ENCODE results near the gene SP5. TPM values are rescaled to one million over a fixed set of nuclear protein-coding genes. Genes with fewer than 3 reads are reported as not detected.

Gene SP5
- total and polyA plus RNA-seq, 2 donors (not counting 1 experiment from before 2014, with no cell fraction given), result not detected

DNA sequence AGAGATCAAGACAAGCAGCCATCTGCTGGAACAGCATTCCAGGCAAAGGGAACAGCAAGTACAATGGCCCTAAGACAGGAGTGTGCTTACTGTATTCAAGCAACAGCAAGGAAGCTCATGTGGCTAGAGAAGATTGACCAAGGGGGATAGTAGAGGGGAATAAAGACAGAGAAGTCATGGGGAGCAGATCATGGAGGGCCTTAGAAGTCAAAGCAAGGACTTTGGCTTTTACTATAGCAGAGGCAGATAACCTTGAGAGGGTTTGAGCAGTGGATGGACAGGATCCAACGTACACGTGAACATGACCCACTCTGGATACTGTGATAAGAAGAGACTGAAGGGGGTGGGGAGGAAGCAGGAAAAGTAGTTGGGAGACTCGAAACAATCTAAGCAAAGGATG lies 26.9 kb downstream of the SP5 start:
- Histone ChIP-seq H3K4me1 (ENCODE audit: control insufficient read depth in 2 of 2, insufficient read depth in 2 of 2, low read length in 2 of 2) (no peaks in the 10 kb centered on the region), H3K4me2 (replicated peaks; ENCODE audit: low read depth, low read length, poor library complexity, severe bottlenecking) (no peak overlapping the region), H3K79me2 (ENCODE audit: control insufficient read depth, insufficient read depth, low read length) (no peaks in the 10 kb centered on the region), H3K27me3 (replicated peaks in 1 of 4; ENCODE audit: control extremely low read depth in 1 of 4, control insufficient read depth in 3 of 4, insufficient read depth in 4 of 4, low read length in 3 of 4) (peaks cover 0 to 18% (median 5%) of the 10 kb centered on the region in 4 experiments), H3K9me3 (ENCODE audit: control extremely low read depth in 1 of 3, control insufficient read depth in 2 of 3, insufficient read depth in 1 of 3, low read length in 2 of 3) (peaks cover 0 to 4% (median 0%) of the 10 kb centered on the region in 3 donors), H4K20me1 (ENCODE audit: control insufficient read depth, insufficient read depth, low read length, poor library complexity, severe bottlenecking) (no peaks in the 10 kb centered on the region), H3K36me3 (replicated peaks in 1 of 2; ENCODE audit: control extremely low read depth in 1 of 2, control insufficient read depth in 1 of 2, extremely low read depth in 1 of 2, insufficient read depth in 2 of 2, low read length in 1 of 2) (no peaks in the 10 kb centered on the region), H3K27ac (ENCODE audit: low read length in 2 of 2) (no peak overlapping the region), H2AFZ (ENCODE audit: insufficient read depth, low read depth, low read length, poor library complexity, severe bottlenecking) (no peak overlapping the region), H3K4me3 (ENCODE audit: control extremely low read depth in 1 of 5, extremely low read depth in 1 of 5, insufficient read depth in 1 of 5, low read depth in 2 of 5, low read length in 4 of 5) (no peak overlapping the region), H3K9ac (ENCODE audit: low read length) (no peak overlapping the region)
- no peak for DNase-seq
- TF ChIP-seq EZH2 (IDR thresholded peaks at IDR 0.05; ENCODE audit: borderline replicate concordance, insufficient read depth, low read depth, low read length, poor library complexity, severe bottlenecking), result no peak
- TF ChIP-seq, protein P1, sequence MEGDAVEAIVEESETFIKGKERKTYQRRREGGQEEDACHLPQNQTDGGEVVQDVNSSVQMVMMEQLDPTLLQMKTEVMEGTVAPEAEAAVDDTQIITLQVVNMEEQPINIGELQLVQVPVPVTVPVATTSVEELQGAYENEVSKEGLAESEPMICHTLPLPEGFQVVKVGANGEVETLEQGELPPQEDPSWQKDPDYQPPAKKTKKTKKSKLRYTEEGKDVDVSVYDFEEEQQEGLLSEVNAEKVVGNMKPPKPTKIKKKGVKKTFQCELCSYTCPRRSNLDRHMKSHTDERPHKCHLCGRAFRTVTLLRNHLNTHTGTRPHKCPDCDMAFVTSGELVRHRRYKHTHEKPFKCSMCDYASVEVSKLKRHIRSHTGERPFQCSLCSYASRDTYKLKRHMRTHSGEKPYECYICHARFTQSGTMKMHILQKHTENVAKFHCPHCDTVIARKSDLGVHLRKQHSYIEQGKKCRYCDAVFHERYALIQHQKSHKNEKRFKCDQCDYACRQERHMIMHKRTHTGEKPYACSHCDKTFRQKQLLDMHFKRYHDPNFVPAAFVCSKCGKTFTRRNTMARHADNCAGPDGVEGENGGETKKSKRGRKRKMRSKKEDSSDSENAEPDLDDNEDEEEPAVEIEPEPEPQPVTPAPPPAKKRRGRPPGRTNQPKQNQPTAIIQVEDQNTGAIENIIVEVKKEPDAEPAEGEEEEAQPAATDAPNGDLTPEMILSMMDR (IDR thresholded peaks at IDR 0.05), result no peak
- H3K4me1 Mint-ChIP-seq, result no peaks in the 10 kb centered on the region
- ChIA-PET CTCF (no interaction called here), POLR2A (no interaction called here)
- H3K4me3 Mint-ChIP-seq, result no peak overlapping the region
- peaks cover 5% of the 10 kb centered on the region for H3K9me3 Mint-ChIP-seq (ENCODE audit: insufficient read depth)
- ATAC-seq (ENCODE audit: low read depth), result no peak
- 84% methylated on average over 3 of the region's 3 CpGs for WGBS (ENCODE audit: insufficient coverage)
- intact Hi-C loops (cut with micrococcal nuclease), result no loop called here
- no peak overlapping the region for H3K27ac Mint-ChIP-seq
- H3K27me3 Mint-ChIP-seq, result peaks cover 26% of the 10 kb centered on the region

DNA sequence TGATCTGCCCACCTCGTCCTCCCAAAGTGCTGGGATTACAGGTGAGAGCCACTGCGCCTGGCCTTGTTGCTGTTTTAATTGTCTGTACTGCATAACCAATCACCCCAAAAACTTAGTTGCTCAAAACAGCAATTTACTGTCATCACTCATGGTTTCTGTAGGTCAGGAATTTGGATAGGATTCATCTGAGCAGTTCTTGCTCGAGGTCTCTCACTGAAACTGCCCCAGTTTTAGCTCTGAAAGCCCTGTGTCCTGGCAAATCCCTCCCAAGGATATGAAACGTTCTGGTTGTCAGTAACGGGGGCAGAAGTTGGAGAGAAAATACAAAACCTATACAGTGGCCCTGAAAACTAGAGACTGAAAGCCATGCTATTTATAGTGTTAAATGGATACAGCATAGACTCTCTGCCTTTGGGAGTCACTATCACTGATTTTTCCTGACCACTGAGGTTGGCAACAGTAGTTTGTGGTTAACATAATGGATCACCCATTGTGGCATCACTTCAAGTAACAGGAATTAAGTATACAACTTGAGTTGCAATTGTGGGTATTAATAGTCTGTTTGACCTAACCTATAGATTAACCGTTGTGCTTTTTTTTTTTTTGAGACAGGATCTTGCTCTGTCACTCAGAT lies 27.9 kb downstream of the SP5 start:
- 71% methylated on average over 2 of the region's 6 CpGs for WGBS (ENCODE audit: insufficient coverage)
- H2AFZ ChIP-seq (ENCODE audit: insufficient read depth, low read depth, low read length, poor library complexity, severe bottlenecking), result no peak overlapping the region
- peaks cover 35% of the 10 kb centered on the region for H3K27me3 Mint-ChIP-seq
- intact Hi-C loops (cut with micrococcal nuclease), result no loop called here
- ATAC-seq (ENCODE audit: low read depth), result no peak
- TF ChIP-seq, protein P1 (IDR thresholded peaks at IDR 0.05), result no peak
- no peak for TF ChIP-seq EZH2 (IDR thresholded peaks at IDR 0.05; ENCODE audit: borderline replicate concordance, insufficient read depth, low read depth, low read length, poor library complexity, severe bottlenecking)
- no peaks in the 10 kb centered on the region for H3K9me3 Mint-ChIP-seq (ENCODE audit: insufficient read depth)
- no peak for DNase-seq
- H3K27me3 ChIP-seq (replicated peaks in 1 of 4; ENCODE audit: control extremely low read depth in 1 of 4, control insufficient read depth in 3 of 4, insufficient read depth in 4 of 4, low read length in 3 of 4), result peaks cover 0 to 18% (median 5%) of the 10 kb centered on the region in 4 experiments
- no peak overlapping the region for H3K9ac ChIP-seq (ENCODE audit: low read length)
- H3K4me1 Mint-ChIP-seq, result no peaks in the 10 kb centered on the region
- H3K36me3 ChIP-seq (replicated peaks in 1 of 2; ENCODE audit: control extremely low read depth in 1 of 2, control insufficient read depth in 1 of 2, extremely low read depth in 1 of 2, insufficient read depth in 2 of 2, low read length in 1 of 2), result no peaks in the 10 kb centered on the region
- H4K20me1 ChIP-seq (ENCODE audit: control insufficient read depth, insufficient read depth, low read length, poor library complexity, severe bottlenecking), result no peaks in the 10 kb centered on the region
- H3K4me3 Mint-ChIP-seq, result no peak overlapping the region
- H3K4me1 ChIP-seq (ENCODE audit: control insufficient read depth in 2 of 2, insufficient read depth in 2 of 2, low read length in 2 of 2), result no peaks in the 10 kb centered on the region
- H3K79me2 ChIP-seq (ENCODE audit: control insufficient read depth, insufficient read depth, low read length), result no peaks in the 10 kb centered on the region
- H3K4me2 ChIP-seq (replicated peaks; ENCODE audit: low read depth, low read length, poor library complexity, severe bottlenecking), result no peak overlapping the region
- H3K9me3 ChIP-seq (ENCODE audit: control extremely low read depth in 1 of 3, control insufficient read depth in 2 of 3, insufficient read depth in 1 of 3, low read length in 2 of 3), result no peaks in the 10 kb centered on the region
- no peak overlapping the region for H3K27ac Mint-ChIP-seq
- H3K27ac ChIP-seq (ENCODE audit: low read length in 2 of 2), result no peak overlapping the region
- ChIA-PET CTCF (no interaction called here), POLR2A (no interaction called here)
- H3K4me3 ChIP-seq (ENCODE audit: control extremely low read depth in 1 of 5, extremely low read depth in 1 of 5, insufficient read depth in 1 of 5, low read depth in 2 of 5, low read length in 4 of 5), result no peak overlapping the region

Data from B cell (primary cell).